ENCODE data around the gene CD53. TPM values are rescaled to one million over a fixed set of nuclear protein-coding genes. Genes with fewer than 3 reads are reported as not detected.

CD53 gene
- total RNA-seq, 1 experiment from 2014 or later: not detected

GRCh38 chr1:110846861-110847260, 26.1 kb upstream of the CD53 start:
- ChIA-PET CTCF (interaction anchor here (0.6 to 0.9 kb wide), 2 partner anchors 47 to 115 kb away, joined by 3 to 4 read pairs; no protein-coding TSS in a partner anchor), POLR2A (no interaction called here)
- Mint-ChIP-seq H3K9me3 (ENCODE audit: unreplicated experiment) (no peaks in the 10 kb centered on the region), H3K4me3 (ENCODE audit: unreplicated experiment) (no peak overlapping the region), H3K4me1 (ENCODE audit: insufficient read depth, unreplicated experiment) (no peaks in the 10 kb centered on the region), H3K27ac (ENCODE audit: low read depth, unreplicated experiment) (no peak overlapping the region), H3K36me3 (ENCODE audit: insufficient read depth, unreplicated experiment) (no peaks in the 10 kb centered on the region), H3K27me3 (ENCODE audit: insufficient read depth, unreplicated experiment) (peaks cover 20% of the 10 kb centered on the region)
- no TSS peak for BruUV-seq (replicated peaks)
- intact Hi-C loops (cut with micrococcal nuclease): no loop called here
- no peak for TF ChIP-seq CTCF (IDR thresholded peaks at IDR 0.05; ENCODE audit: unreplicated experiment)
- DNase-seq (ENCODE audit: unreplicated experiment): no peak

GRCh38 chr1:110850145-110850544, 22.8 kb upstream of the CD53 start:
- DNase-seq (ENCODE audit: unreplicated experiment): no peak
- peaks cover 23% of the 10 kb centered on the region for H3K27me3 Mint-ChIP-seq (ENCODE audit: insufficient read depth, unreplicated experiment)
- TF ChIP-seq CTCF (IDR thresholded peaks at IDR 0.05; ENCODE audit: unreplicated experiment): no peak
- intact Hi-C loops (cut with micrococcal nuclease): no loop called here
- H3K4me1 Mint-ChIP-seq (ENCODE audit: insufficient read depth, unreplicated experiment): no peaks in the 10 kb centered on the region
- H3K9me3 Mint-ChIP-seq (ENCODE audit: unreplicated experiment): no peaks in the 10 kb centered on the region
- no peak overlapping the region for H3K27ac Mint-ChIP-seq (ENCODE audit: low read depth, unreplicated experiment)
- no peak overlapping the region for H3K4me3 Mint-ChIP-seq (ENCODE audit: unreplicated experiment)
- H3K36me3 Mint-ChIP-seq (ENCODE audit: insufficient read depth, unreplicated experiment): no peaks in the 10 kb centered on the region
- POLR2A ChIA-PET: no interaction called here
- CTCF ChIA-PET: interaction anchor here (1.6 kb wide), 1 partner anchor 21 kb away, joined by 5 read pairs; no protein-coding TSS in a partner anchor
- no TSS peak for BruUV-seq (replicated peaks)

- TF ChIP-seq CTCF (IDR thresholded peaks at IDR 0.05; ENCODE audit: unreplicated experiment): no peak
- Mint-ChIP-seq H3K27ac (ENCODE audit: low read depth, unreplicated experiment) (no peak overlapping the region), H3K9me3 (ENCODE audit: unreplicated experiment) (no peaks in the 10 kb centered on the region), H3K27me3 (ENCODE audit: insufficient read depth, unreplicated experiment) (peaks cover 27% of the 10 kb centered on the region), H3K4me1 (ENCODE audit: insufficient read depth, unreplicated experiment) (no peaks in the 10 kb centered on the region), H3K4me3 (ENCODE audit: unreplicated experiment) (no peak overlapping the region), H3K36me3 (ENCODE audit: insufficient read depth, unreplicated experiment) (no peaks in the 10 kb centered on the region)
- no TSS peak for BruUV-seq (replicated peaks)
- no peak for DNase-seq (ENCODE audit: unreplicated experiment)
- CTCF ChIA-PET: interaction anchor here (1.6 kb wide), 1 partner anchor 21 kb away, joined by 5 read pairs; no protein-coding TSS in a partner anchor
- POLR2A ChIA-PET: no interaction called here
- intact Hi-C loops (cut with micrococcal nuclease): no loop called here
Observed at GRCh38 chr1:110850627-110851026, 22.3 kb upstream of the CD53 start.

GRCh38 chr1:110853135-110853534, 19.8 kb upstream of the CD53 start:
- no peak for TF ChIP-seq CTCF (IDR thresholded peaks at IDR 0.05; ENCODE audit: unreplicated experiment)
- BruUV-seq (replicated peaks): no TSS peak
- H3K27me3 Mint-ChIP-seq (ENCODE audit: insufficient read depth, unreplicated experiment): peaks cover 28% of the 10 kb centered on the region
- no peaks in the 10 kb centered on the region for H3K9me3 Mint-ChIP-seq (ENCODE audit: unreplicated experiment)
- DNase-seq (ENCODE audit: unreplicated experiment): no peak
- H3K4me3 Mint-ChIP-seq (ENCODE audit: unreplicated experiment): no peak overlapping the region
- no peak overlapping the region for H3K27ac Mint-ChIP-seq (ENCODE audit: low read depth, unreplicated experiment)
- no peaks in the 10 kb centered on the region for H3K4me1 Mint-ChIP-seq (ENCODE audit: insufficient read depth, unreplicated experiment)
- CTCF ChIA-PET: interaction anchor here (0.8 kb wide), 1 partner anchor 218 kb away, joined by 4 read pairs; no protein-coding TSS in a partner anchor
- intact Hi-C loops (cut with micrococcal nuclease): no loop called here
- H3K36me3 Mint-ChIP-seq (ENCODE audit: insufficient read depth, unreplicated experiment): no peaks in the 10 kb centered on the region
- POLR2A ChIA-PET: interaction anchor here (0.6 kb wide), 1 partner anchor 1393 kb away, joined by 3 read pairs; no protein-coding TSS in a partner anchor

Measured in MCF 10A (cell line).